Astrocyte of the cerebellum (primary cell): ENCODE measurements around the gene SRGAP2C.
"Not testable (repeated sequence)": the region's sequence is repeated elsewhere in the genome, so short reads cannot be mapped to it uniquely, and the experiment has no call there.

Source experiments
- DNase-seq: peaks from one replicate; pipeline ENCODE4 v3.0.0-alpha.2; 2011; ENCODE audit warnings: low read depth
- H3K4me3 ChIP-seq: 2 replicates; pipeline ENCODE4 v1.5.1; 2011; ENCODE audit warnings: mild to moderate bottlenecking, low read depth, low read length, moderate library complexity
- in situ Hi-C: cut with HindIII; loops from 2 replicates; pipeline ENCODE4 v1.10.0; 2017; ENCODE audit warnings: low sequenced_read_pairs

Gene SRGAP2C

GRCh38 chr1:121337958-121338357, 153.2 kb downstream of the SRGAP2C start:
- in situ Hi-C loops, H3K4me3 ChIP-seq, DNase-seq: not testable (repeated sequence)

GRCh38 chr1:121339611-121340010, 154.8 kb downstream of the SRGAP2C start:
- in situ Hi-C loops, H3K4me3 ChIP-seq, DNase-seq: not testable (repeated sequence)

GRCh38 chr1:121343311-121343906, 158.6 kb downstream of the SRGAP2C start:
- in situ Hi-C loops, H3K4me3 ChIP-seq, DNase-seq: not testable (repeated sequence)

- DNase-seq, H3K4me3 ChIP-seq, in situ Hi-C loops: not testable (repeated sequence)
Measured at GRCh38 chr1:121344355-121344754, 159.6 kb downstream of the SRGAP2C start.

- in situ Hi-C loops, H3K4me3 ChIP-seq, DNase-seq: not testable (repeated sequence)
Measured at GRCh38 chr1:121346654-121347053, 161.9 kb downstream of the SRGAP2C start.

GRCh38 chr1:121347476-121347875, 162.7 kb downstream of the SRGAP2C start:
- H3K4me3 ChIP-seq, in situ Hi-C loops, DNase-seq: not testable (repeated sequence)

- in situ Hi-C loops, DNase-seq, H3K4me3 ChIP-seq: not testable (repeated sequence)
Measured at GRCh38 chr1:121348115-121348514, 163.3 kb downstream of the SRGAP2C start.

GRCh38 chr1:121349332-121349967, 164.7 kb downstream of the SRGAP2C start:
- in situ Hi-C loops, H3K4me3 ChIP-seq, DNase-seq: not testable (repeated sequence)

GRCh38 chr1:121355711-121356420, 171.1 kb downstream of the SRGAP2C start:
- in situ Hi-C loops: not testable (repeated sequence)

GRCh38 chr1:121356819-121357218, 172.0 kb downstream of the SRGAP2C start:
- in situ Hi-C loops, H3K4me3 ChIP-seq, DNase-seq: not testable (repeated sequence)

More at GRCh38 chr1:121355711-121356420, 171.1 kb downstream of the SRGAP2C start:
- not testable (repeated sequence) for H3K4me3 ChIP-seq, DNase-seq

- in situ Hi-C loops, DNase-seq, H3K4me3 ChIP-seq: not testable (repeated sequence)
Measured at GRCh38 chr1:121360531-121360930, 175.8 kb downstream of the SRGAP2C start.

GRCh38 chr1:121361451-121362233, 176.9 kb downstream of the SRGAP2C start:
- in situ Hi-C loops, H3K4me3 ChIP-seq, DNase-seq: not testable (repeated sequence)

- DNase-seq, in situ Hi-C loops, H3K4me3 ChIP-seq: not testable (repeated sequence)
Measured at GRCh38 chr1:121362234-121362883, 177.6 kb downstream of the SRGAP2C start.

GRCh38 chr1:121365316-121365715, 180.5 kb downstream of the SRGAP2C start:
- in situ Hi-C loops, H3K4me3 ChIP-seq, DNase-seq: not testable (repeated sequence)

GRCh38 chr1:121365723-121366122, 180.9 kb downstream of the SRGAP2C start:
- H3K4me3 ChIP-seq, in situ Hi-C loops, DNase-seq: not testable (repeated sequence)

- in situ Hi-C loops, DNase-seq, H3K4me3 ChIP-seq: not testable (repeated sequence)
Measured at GRCh38 chr1:121366171-121366570, 181.4 kb downstream of the SRGAP2C start.

- H3K4me3 ChIP-seq, in situ Hi-C loops, DNase-seq: not testable (repeated sequence)
Measured at GRCh38 chr1:121368910-121369309, 184.1 kb downstream of the SRGAP2C start.
